CD4-positive, alpha-beta T cell (primary cell): ENCODE results near the gene SCN8A. TPM values are rescaled to one million over a fixed set of nuclear protein-coding genes. Genes with fewer than 3 reads are reported as not detected.
"Not testable (repeated sequence)": the region's sequence is repeated elsewhere in the genome, so short reads cannot be mapped to it uniquely, and the experiment has no call there.

ENCODE experiments used
- ATAC-seq: fragments of 200-7000 bp; cut with Tn5 transposase; one replicate; pipeline ENCODE4 v1.10.0; 2022; ENCODE audit warnings: mild to moderate bottlenecking; ENCODE audit not compliant: poor library complexity
- CTCF ChIA-PET: fragments of 350-600 bp; sonication (Branson Sonifier 250); formaldehyde crosslinking; loops from one replicate; lab custom pipeline; 2021; ENCODE audit warnings: antibody characterized with exemption, inconsistent platforms; lab: Charles Lee
- POLR2A ChIA-PET: fragments of 350-600 bp; sonication (Branson Sonifier 250); formaldehyde crosslinking; loops from one replicate; lab custom pipeline; 2021; ENCODE audit warnings: antibody characterized with exemption, inconsistent platforms; lab: Charles Lee
- DNase-seq, 14 experiments: peaks; one replicate each; pipeline ENCODE4 v3.0.0-alpha.2; 2013 to 2020; ENCODE audit warnings: mixed read lengths in 2 of 14
- H3K27ac ChIP-seq, 2 donors: one replicate each; pipeline versions ENCODE4 v1.5.1 to v1.7.0; 2013; ENCODE audit warnings: low read length in 2 of 2, low read depth in 1 of 2, mild to moderate bottlenecking in 1 of 2
- H3K27me3 ChIP-seq, 2 experiments: 1 replicate in 1 of 2; 2 replicates in 1 of 2; pipeline versions ENCODE4 v1.6.1 to v1.7.0; 2013; ENCODE audit warnings: low read length in 2 of 2, control low read depth in 1 of 2, mild to moderate bottlenecking in 1 of 2, moderate library complexity in 1 of 2; ENCODE audit not compliant: insufficient read depth in 2 of 2, control insufficient read depth in 1 of 2
- H3K36me3 ChIP-seq: one replicate; pipeline ENCODE4 v1.6.1; 2013; ENCODE audit warnings: low read length, control low read depth; ENCODE audit not compliant: insufficient read depth
- H3K4me1 ChIP-seq: one replicate; pipeline ENCODE4 v1.6.1; 2013; ENCODE audit warnings: low read length, control low read depth; ENCODE audit not compliant: insufficient read depth
- H3K4me3 ChIP-seq: one replicate; pipeline ENCODE4 v1.5.1; 2013; ENCODE audit warnings: mild to moderate bottlenecking, low read length, moderate library complexity
- H3K9me3 ChIP-seq, 2 experiments: 1 replicate in 1 of 2; 2 replicates in 1 of 2; pipeline versions ENCODE4 v1.6.1 to v1.7.0; 2013; ENCODE audit warnings: low read length in 2 of 2, mild to moderate bottlenecking in 2 of 2, control low read depth in 1 of 2, moderate library complexity in 1 of 2; ENCODE audit not compliant: control insufficient read depth in 1 of 2, insufficient read depth in 1 of 2
- H3K27ac Mint-ChIP-seq: one replicate; pipeline ENCODE4 v1.8.0; 2020; ENCODE audit warnings: mixed read lengths
- H3K27me3 Mint-ChIP-seq: one replicate; pipeline ENCODE4 v1.8.0; 2021; ENCODE audit warnings: mixed read lengths
- H3K36me3 Mint-ChIP-seq: one replicate; pipeline ENCODE4 v1.8.0; 2021; ENCODE audit warnings: low read depth, mixed read lengths
- H3K4me1 Mint-ChIP-seq: one replicate; pipeline ENCODE4 v1.8.0; 2021; ENCODE audit warnings: low read depth, mixed read lengths
- H3K4me3 Mint-ChIP-seq: one replicate; pipeline ENCODE4 v1.8.0; 2020; ENCODE audit warnings: mild to moderate bottlenecking, mixed read lengths
- H3K9me3 Mint-ChIP-seq: one replicate; pipeline ENCODE4 v1.8.0; 2020; ENCODE audit warnings: mixed read lengths
- CTCF ChIP-seq: fragments of 200-600 bp; IDR thresholded peaks from one replicate; pipeline ENCODE4 v1.8.0; 2022; ENCODE audit warnings: antibody characterized with exemption, mild to moderate bottlenecking
- intact Hi-C, 2 experiments: fragments of 100-400 bp; cut with DNase I in 1 of 2; cut with micrococcal nuclease in 1 of 2; formaldehyde crosslinking; loops; one replicate each; pipeline versions ENCODE4 v1.15.1 to v1.9.0; 2023 to 2025; cut with DNase I, micrococcal nuclease
- total RNA-seq, 174 experiments: library from RNA in 2 of 174; stranded (reverse) in 2 of 174; gene quantifications; one replicate each; pipeline ENCODE4 v1.2.3 and lab custom pipeline; 2021 to 2026

SCN8A gene
- total RNA-seq, 2 experiments from 2014 or later = 0.14 to 0.36 TPM

DNA sequence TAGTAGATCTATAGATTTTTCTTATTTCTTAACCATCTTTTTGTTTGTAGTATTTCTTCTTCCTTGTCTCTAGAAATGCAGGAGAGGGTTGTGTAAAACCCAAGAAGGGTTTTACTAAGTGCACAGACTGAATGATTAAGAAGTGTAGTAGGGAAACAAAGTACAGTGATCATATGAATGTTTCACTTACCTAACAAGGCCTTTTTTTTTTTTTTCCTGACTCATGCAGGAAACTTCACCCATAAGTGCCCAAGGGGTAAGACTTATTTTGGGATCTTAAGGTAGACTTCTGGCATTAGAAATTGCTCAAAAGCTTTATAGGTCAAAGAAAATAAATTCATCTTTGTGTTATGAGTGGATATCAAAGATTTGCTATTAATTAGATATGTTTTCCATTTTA lies 10.2 kb downstream of the SCN8A start:
- ATAC-seq = no peak
- no peaks in the 10 kb centered on the region for H3K4me1 Mint-ChIP-seq
- intact Hi-C loops = no loop called here
- no peaks in the 10 kb centered on the region for H3K9me3 Mint-ChIP-seq
- ChIA-PET POLR2A (no interaction called here), CTCF (no interaction called here)
- Histone ChIP-seq H3K27ac (no peak overlapping the region), H3K4me3 (no peak overlapping the region), H3K4me1 (no peaks in the 10 kb centered on the region), H3K9me3 (no peaks in the 10 kb centered on the region), H3K36me3 (no peaks in the 10 kb centered on the region), H3K27me3 (peaks cover 4 to 9% of the 10 kb centered on the region in 2 experiments)
- H3K36me3 Mint-ChIP-seq = no peaks in the 10 kb centered on the region
- no peak for TF ChIP-seq CTCF
- no peak overlapping the region for H3K4me3 Mint-ChIP-seq
- H3K27ac Mint-ChIP-seq = no peak overlapping the region
- no peak for DNase-seq
- peaks cover 27% of the 10 kb centered on the region for H3K27me3 Mint-ChIP-seq

DNA sequence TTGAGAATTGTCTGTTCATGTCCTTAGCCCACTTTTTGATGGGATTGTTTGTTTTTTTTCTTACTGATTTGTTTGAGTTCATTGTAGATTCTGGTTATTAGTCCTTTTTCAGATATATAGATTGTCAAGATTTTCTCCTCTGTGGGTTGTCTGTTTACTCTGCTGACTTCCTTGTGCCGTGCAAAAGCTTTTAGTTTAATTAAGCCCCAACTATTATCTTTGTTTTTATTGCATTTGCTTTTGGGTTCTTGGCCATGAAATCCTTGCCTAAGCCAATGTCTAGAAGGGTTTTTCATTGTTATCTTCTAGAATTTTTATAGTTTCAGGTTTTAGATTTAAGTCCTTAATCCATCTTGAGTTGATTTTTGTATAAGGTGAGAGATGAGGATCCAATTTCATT lies 14.9 kb downstream of the SCN8A start:
- peaks cover 11% of the 10 kb centered on the region for H3K4me1 Mint-ChIP-seq
- CTCF ChIA-PET, ATAC-seq: not testable (repeated sequence)

GRCh38 chr12:51607197-51607596 lies 16.2 kb downstream of the SCN8A start:
- H3K4me1 Mint-ChIP-seq = peaks cover 11% of the 10 kb centered on the region
- H3K36me3 Mint-ChIP-seq, DNase-seq, CTCF ChIA-PET, H3K9me3 ChIP-seq, H3K4me1 ChIP-seq, H3K4me3 ChIP-seq, ATAC-seq, H3K9me3 Mint-ChIP-seq, H3K36me3 ChIP-seq, intact Hi-C loops, H3K27me3 ChIP-seq, H3K27ac Mint-ChIP-seq, POLR2A ChIA-PET, H3K4me3 Mint-ChIP-seq, H3K27ac ChIP-seq: not testable (repeated sequence)
- peaks cover 26% of the 10 kb centered on the region for H3K27me3 Mint-ChIP-seq

More for the DNA sequence above, 14.9 kb downstream of the SCN8A start:
- H3K27ac ChIP-seq, H3K27me3 ChIP-seq, H3K4me1 ChIP-seq, H3K9me3 ChIP-seq, intact Hi-C loops, H3K27ac Mint-ChIP-seq, H3K36me3 Mint-ChIP-seq, DNase-seq, H3K9me3 Mint-ChIP-seq, H3K4me3 Mint-ChIP-seq, H3K36me3 ChIP-seq, POLR2A ChIA-PET, H3K4me3 ChIP-seq: not testable (repeated sequence)
- H3K27me3 Mint-ChIP-seq = peaks cover 26% of the 10 kb centered on the region

DNA sequence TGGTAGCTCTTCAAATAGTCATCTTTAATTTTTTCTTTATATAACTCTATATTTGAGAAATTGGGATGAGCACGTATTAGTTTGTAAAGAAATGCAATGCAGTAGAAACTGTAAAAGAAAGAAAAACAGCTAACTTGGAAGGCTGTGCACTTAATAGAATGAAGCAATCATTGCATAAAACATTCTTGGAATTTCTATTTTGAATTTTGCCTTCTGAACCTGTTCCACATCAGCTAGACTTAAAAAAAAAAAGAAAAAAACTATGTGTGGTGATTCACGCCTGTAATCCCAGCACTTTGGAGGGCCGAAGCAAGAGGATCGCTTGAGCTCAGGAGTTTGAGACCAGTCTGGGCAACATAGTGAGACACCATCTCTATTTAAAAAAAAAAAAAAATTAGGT lies 29.4 kb downstream of the SCN8A start:
- peaks cover 2% of the 10 kb centered on the region for H3K9me3 Mint-ChIP-seq
- no peak for DNase-seq
- H3K9me3 ChIP-seq = peaks cover 0 to 6% of the 10 kb centered on the region in 2 experiments
- no peak overlapping the region for H3K27ac Mint-ChIP-seq
- ATAC-seq = no peak
- ChIA-PET CTCF (interaction anchor here (1.5 kb wide), 1 partner anchor 10 kb away, joined by 3 read pairs; no protein-coding TSS in a partner anchor), POLR2A (no interaction called here)
- intact Hi-C loops = no loop called here
- no peaks in the 10 kb centered on the region for H3K36me3 Mint-ChIP-seq
- peaks cover 19% of the 10 kb centered on the region for H3K27me3 Mint-ChIP-seq
- H3K4me1 Mint-ChIP-seq = no peaks in the 10 kb centered on the region
- H3K27me3 ChIP-seq = peaks cover 0 to 6% of the 10 kb centered on the region in 2 experiments
- TF ChIP-seq CTCF = no peak
- H3K4me3 ChIP-seq = no peak overlapping the region
- H3K27ac ChIP-seq = no peak overlapping the region
- H3K4me3 Mint-ChIP-seq = no peak overlapping the region
- no peaks in the 10 kb centered on the region for H3K4me1 ChIP-seq
- no peaks in the 10 kb centered on the region for H3K36me3 ChIP-seq
